ENCODE measurements around the gene PCDHGB2.

PCDHGB2 gene

DNA sequence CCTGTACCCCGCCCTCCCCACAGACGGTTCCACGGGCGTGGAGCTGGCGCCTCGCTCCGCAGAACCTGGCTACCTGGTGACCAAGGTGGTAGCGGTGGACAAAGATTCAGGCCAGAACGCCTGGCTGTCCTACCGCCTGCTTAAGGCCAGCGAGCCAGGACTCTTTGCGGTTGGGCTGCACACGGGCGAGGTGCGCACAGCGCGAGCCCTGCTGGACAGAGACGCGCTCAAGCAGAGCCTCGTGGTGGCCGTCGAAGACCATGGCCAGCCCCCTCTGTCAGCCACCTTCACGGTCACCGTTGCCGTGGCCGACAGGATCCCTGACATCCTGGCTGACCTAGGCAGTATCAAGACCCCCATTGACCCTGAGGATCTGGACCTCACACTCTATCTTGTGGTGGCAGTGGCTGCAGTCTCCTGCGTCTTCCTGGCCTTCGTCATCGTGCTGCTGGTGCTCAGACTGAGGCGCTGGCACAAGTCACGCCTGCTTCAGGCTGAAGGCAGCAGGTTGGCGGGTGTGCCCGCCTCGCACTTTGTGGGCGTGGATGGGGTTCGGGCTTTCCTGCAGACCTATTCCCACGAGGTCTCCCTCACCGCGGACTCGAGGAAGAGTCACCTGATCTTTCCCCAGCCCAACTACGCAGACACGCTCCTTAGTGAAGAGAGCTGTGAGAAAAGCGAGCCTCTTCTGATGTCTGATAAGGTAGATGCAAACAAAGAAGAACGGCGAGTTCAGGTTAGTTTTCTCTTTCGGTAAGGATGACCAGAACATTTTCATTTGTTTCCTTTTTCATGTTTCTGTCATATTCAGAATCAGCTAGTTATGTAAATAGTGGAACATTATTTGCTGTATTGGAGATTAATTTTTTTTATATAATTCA is 6.5 kb downstream of the PCDHGB2 start:
- Histone ChIP-seq H3K4me2 (ENCODE audit: low read length) (no peak overlapping the region), H3K79me2 (ENCODE audit: control insufficient read depth, low read length) (peaks cover 44% of the 10 kb centered on the region), H3K4me3 (ENCODE audit: low read length) (no peak overlapping the region), H3K4me1 (ENCODE audit: control insufficient read depth, low read length) (peaks cover 33% of the 10 kb centered on the region), H3K27me3 (ENCODE audit: control insufficient read depth, low read length) (no peaks in the 10 kb centered on the region), H4K20me1 (ENCODE audit: control insufficient read depth, insufficient read depth, low read depth, low read length) (no peaks in the 10 kb centered on the region), H3K9me2 (replicated peaks; ENCODE audit: control insufficient read depth, low read length) (no peaks in the 10 kb centered on the region), H3K9me3 (ENCODE audit: control insufficient read depth, insufficient read depth, low read length) (peaks cover 50% of the 10 kb centered on the region), H3K27ac (ENCODE audit: low read depth, low read length) (no peak overlapping the region), H3F3A (ENCODE audit: control insufficient read depth, insufficient read depth) (peaks cover 8% of the 10 kb centered on the region; the same call in 1 of the 2 replicates), H3K36me3 (ENCODE audit: control insufficient read depth, low read length) (peaks cover 58% of the 10 kb centered on the region)
- TF ChIP-seq CTCF (IDR thresholded peaks at IDR 0.05; ENCODE audit: low read depth, low read length, poor library complexity, severe bottlenecking), result no peak
- no peak for TF ChIP-seq EZH2phosphoT487 (IDR thresholded peaks at IDR 0.05; ENCODE audit: borderline replicate concordance, low read length)

DNA sequence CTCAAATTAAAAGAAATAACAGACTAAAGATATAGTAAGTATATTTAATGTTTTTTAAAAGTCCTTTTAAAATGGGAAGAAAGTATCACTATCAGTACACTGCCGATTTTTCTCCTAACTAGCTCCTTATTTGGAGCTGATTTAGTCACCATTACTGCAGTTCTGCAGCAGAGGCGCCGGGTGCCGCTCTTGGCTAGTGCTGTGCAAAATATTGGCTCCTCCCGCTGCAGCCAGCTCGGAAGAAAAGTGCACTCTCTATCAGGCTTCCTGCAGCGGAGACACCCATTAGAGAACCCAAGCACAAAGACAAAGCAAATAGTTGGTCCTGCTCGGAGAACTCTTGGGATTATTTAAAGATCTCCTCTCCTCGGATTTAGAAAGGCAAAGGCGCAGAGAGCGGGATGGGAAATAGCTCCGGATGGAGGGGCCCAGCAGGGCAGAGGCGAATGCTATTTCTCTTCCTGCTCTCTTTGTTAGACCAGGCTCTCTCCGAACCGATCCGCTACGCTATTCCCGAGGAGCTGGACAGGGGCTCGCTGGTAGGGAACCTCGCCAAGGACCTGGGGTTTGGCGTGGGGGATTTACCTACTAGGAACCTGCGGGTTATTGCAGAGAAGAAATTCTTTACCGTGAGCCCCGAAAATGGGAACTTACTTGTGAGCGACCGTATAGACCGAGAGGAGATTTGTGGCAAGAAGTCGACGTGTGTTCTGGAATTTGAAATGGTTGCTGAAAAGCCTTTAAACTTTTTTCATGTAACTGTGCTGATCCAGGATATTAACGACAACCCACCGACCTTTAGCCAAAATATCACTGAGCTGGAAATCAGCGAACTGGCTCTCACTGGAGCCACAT is 10.4 kb downstream of the PCDHGB2 start, which contains the start of gene PCDHGB3:
PCDHGB3 (plus strand) TSS at position 249 of the 855 bp plus-strand sequence; CDS start at position 402, 153 bp downstream.
- Histone ChIP-seq H3K79me2 (ENCODE audit: control insufficient read depth, low read length) (peaks cover 37% of the 10 kb centered on the region), H3K4me1 (ENCODE audit: control insufficient read depth, low read length) (peaks cover 17% of the 10 kb centered on the region), H3K4me2 (ENCODE audit: low read length) (peak within 1 kb of the TSS; percentile 64), H3K36me3 (ENCODE audit: control insufficient read depth, low read length) (peaks cover 64% of the 10 kb centered on the region), H3K27me3 (ENCODE audit: control insufficient read depth, low read length) (no peaks in the 10 kb centered on the region), H3K9me2 (replicated peaks; ENCODE audit: control insufficient read depth, low read length) (no peaks in the 10 kb centered on the region), H3F3A (ENCODE audit: control insufficient read depth, insufficient read depth) (0 out of 2 replicates have a peak, but pooled peaks cover 3% of the 10 kb centered on the region), H3K27ac (ENCODE audit: low read depth, low read length) (no peak within 1 kb of the TSS; the same call in 1 of the 2 replicates), H3K9me3 (ENCODE audit: control insufficient read depth, insufficient read depth, low read length) (peaks cover 59% of the 10 kb centered on the region), H3K4me3 (ENCODE audit: low read length) (peak within 1 kb of the TSS; percentile 73), H4K20me1 (ENCODE audit: control insufficient read depth, insufficient read depth, low read depth, low read length) (no peaks in the 10 kb centered on the region)
- TF ChIP-seq CTCF (IDR thresholded peaks at IDR 0.05; ENCODE audit: low read depth, low read length, poor library complexity, severe bottlenecking) (peak; percentile 72), EZH2phosphoT487 (IDR thresholded peaks at IDR 0.05; ENCODE audit: borderline replicate concordance, low read length) (no peak)

DNA sequence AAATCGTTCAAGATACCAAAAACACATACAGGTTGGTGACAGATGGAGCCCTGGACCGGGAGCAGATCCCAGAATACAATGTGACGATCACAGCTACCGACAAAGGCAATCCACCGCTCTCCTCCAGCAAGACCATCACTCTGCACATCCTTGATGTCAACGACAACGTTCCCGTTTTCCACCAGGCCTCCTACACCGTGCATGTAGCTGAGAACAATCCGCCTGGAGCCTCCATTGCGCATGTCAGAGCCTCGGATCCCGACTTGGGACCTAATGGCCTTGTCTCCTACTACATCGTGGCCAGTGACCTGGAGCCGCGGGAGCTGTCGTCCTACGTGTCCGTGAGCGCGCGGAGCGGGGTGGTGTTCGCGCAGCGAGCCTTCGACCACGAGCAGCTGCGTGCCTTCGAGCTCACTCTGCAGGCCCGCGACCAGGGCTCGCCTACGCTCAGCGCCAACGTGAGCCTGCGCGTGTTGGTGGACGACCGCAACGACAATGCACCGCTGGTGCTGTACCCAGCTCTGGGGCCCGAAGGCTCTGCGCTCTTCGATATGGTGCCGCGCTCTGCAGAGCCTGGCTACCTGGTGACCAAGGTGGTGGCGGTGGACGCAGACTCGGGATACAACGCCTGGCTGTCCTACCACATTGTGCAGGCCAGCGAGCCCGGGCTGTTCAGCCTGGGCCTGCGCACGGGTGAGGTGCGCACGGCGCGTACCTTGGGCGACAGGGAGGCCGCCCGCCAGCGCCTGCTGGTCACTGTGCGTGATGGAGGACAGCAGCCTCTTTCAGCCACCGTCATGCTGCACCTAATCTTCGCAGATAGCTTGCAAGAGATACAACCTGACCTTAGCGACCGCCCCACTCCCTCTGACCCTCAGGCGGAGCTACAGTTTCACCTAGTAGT is 12.0 kb downstream of the PCDHGB2 start:
- no peak overlapping the region for H3K4me3 ChIP-seq (ENCODE audit: low read length)

More for the DNA sequence above, 12.0 kb downstream of the PCDHGB2 start:
- no peak for TF ChIP-seq EZH2phosphoT487 (IDR thresholded peaks at IDR 0.05; ENCODE audit: borderline replicate concordance, low read length)
- TF ChIP-seq CTCF (IDR thresholded peaks at IDR 0.05; ENCODE audit: low read depth, low read length, poor library complexity, severe bottlenecking), result no peak
- peaks cover 31% of the 10 kb centered on the region for H3K79me2 ChIP-seq (ENCODE audit: control insufficient read depth, low read length)
- no peak overlapping the region for H3K4me2 ChIP-seq (ENCODE audit: low read length)
- 0 out of 2 replicates have a peak, but pooled peaks cover 3% of the 10 kb centered on the region for H3F3A ChIP-seq (ENCODE audit: control insufficient read depth, insufficient read depth)
- H3K27me3 ChIP-seq (ENCODE audit: control insufficient read depth, low read length), result no peaks in the 10 kb centered on the region
- H3K27ac ChIP-seq (ENCODE audit: low read depth, low read length), result no peak overlapping the region
- H3K9me3 ChIP-seq (ENCODE audit: control insufficient read depth, insufficient read depth, low read length), result peaks cover 55% of the 10 kb centered on the region
- no peaks in the 10 kb centered on the region for H3K9me2 ChIP-seq (replicated peaks; ENCODE audit: control insufficient read depth, low read length)
- H3K36me3 ChIP-seq (ENCODE audit: control insufficient read depth, low read length), result peaks cover 53% of the 10 kb centered on the region
- H3K4me1 ChIP-seq (ENCODE audit: control insufficient read depth, low read length), result peaks cover 17% of the 10 kb centered on the region
- H4K20me1 ChIP-seq (ENCODE audit: control insufficient read depth, insufficient read depth, low read depth, low read length), result no peaks in the 10 kb centered on the region

Data from DOHH2 (cell line).